HG02870 (cell line): ENCODE results near the gene PPP1R16B.
"Not testable (repeated sequence)": the region's sequence is repeated elsewhere in the genome, so short reads cannot be mapped to it uniquely, and the experiment has no call there.

Experiments used
- ATAC-seq: cut with Tn5 transposase; IDR thresholded peaks from one replicate; pipeline ENCODE4 v1.9.1; 2021; ENCODE audit warnings: mild to moderate bottlenecking, moderate library complexity; ENCODE audit not compliant: unreplicated experiment

PPP1R16B gene

GRCh38 chr20:38791291-38791690 lies 14.2 kb upstream of the PPP1R16B start:
- ATAC-seq: no peak

- ATAC-seq: no peak
These were observed 13.6 kb upstream of the PPP1R16B start for GRCh38 chr20:38791940-38792339.

GRCh38 chr20:38794057-38794456 lies 11.4 kb upstream of the PPP1R16B start:
- not testable (repeated sequence) for ATAC-seq

DNA sequence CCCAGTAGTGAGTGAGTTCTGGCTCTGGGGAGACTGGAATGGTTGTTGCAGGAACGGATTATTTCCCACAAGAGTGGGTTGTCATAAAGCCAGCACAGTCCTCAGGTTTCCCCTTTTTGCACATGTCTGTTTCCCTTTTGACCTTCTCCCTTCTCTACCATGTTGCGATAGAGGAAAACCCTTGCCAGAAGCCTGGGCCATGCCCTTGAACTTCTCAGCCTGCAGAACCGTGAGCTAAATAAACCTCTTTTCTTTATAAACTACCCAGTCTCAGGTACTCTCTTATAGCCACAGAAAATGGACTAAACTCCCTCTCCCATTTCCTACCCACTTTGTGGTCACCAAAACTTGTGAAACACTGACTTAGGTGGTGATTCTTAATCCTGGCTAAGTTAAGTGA lies 7.2 kb upstream of the PPP1R16B start:
- no peak for ATAC-seq

GRCh38 chr20:38799203-38799602 lies 6.3 kb upstream of the PPP1R16B start:
- no peak for ATAC-seq

DNA sequence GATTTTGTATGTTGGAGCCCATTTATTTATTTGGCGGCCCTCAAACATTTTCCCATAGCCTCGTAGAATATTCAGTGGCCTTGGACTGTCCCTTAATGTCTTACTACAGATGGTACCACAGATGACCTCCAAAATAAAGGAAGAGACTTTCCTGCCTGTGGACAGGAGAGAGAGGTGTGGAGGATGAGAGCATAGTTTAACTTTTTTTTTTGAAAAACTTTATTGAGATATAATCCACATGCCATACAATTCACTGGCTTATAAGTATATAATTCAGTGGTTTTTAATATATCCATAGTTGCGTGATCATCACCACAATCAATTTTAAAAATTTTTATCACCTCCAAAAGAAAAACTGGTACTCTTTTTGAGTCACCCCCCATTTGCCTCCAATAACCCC lies 4.6 kb upstream of the PPP1R16B start:
- ATAC-seq: no peak

DNA sequence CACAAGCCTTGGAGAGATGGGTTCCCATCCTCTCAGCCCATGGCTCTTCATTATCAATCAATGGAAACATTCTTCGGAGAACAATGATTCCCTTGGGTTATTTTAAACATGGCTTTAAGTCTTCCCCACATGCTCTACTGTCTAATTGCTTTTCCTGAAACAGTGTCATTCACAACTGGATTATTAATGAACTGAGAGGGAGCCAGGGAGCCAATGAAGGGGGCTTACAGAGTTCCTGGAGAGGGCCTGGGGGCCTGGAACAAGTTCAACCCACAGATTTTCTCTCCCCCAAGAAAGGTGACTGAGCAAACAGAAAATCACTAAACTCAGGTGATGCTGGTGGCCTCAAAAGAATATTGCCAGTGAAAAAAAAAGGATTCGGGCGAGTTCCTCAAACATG lies 1.3 kb upstream of the PPP1R16B start:
- no peak for ATAC-seq

GRCh38 chr20:38804682-38805501 lies 605 bp upstream of the PPP1R16B start:
- ATAC-seq: peak; percentile 30

DNA sequence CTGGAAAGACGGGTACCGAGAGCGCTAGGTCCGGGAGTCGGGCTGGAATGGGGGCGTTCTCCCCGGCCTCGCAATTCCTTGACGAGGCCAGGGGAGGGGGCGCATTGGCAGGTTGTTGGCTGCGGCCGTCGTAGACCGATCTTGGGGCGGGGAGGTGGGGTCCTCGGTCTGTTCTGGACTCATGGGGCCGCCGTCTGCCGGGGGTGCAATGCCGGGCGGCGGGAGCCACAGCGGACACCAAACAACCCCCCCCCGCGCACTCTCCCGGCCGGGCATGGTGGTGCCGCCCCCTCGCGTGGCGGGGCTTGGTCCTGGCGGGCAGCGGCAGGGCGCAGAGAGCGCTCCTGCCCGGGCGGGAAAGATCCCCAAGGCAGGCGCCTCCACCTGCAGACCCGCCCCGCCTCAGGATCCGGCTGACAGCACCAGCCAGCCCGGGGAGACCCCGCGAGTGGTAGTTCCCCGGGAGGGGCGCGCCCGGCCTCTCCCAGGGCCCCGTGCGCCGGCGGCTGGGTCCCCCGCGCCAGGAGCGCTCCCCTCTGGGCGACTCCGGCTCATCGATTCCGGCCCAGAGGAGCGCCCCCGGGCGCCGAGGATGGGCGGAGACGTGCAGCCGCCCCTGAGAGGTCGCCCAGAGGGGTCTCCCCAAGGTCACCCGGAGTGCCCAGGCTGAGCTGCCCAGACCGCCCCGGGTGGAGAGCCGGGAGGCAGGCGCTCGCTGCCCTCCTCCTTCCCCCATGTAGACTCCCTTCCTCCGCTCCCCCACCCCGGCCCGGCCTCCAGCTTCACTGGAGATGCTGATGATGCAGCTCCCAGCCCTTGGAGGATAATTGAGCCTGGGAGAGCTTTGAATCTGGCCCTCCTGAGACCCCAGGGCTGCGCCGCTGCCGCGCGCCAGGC lies 709 bp downstream of the PPP1R16B start:
- no peak for ATAC-seq

DNA sequence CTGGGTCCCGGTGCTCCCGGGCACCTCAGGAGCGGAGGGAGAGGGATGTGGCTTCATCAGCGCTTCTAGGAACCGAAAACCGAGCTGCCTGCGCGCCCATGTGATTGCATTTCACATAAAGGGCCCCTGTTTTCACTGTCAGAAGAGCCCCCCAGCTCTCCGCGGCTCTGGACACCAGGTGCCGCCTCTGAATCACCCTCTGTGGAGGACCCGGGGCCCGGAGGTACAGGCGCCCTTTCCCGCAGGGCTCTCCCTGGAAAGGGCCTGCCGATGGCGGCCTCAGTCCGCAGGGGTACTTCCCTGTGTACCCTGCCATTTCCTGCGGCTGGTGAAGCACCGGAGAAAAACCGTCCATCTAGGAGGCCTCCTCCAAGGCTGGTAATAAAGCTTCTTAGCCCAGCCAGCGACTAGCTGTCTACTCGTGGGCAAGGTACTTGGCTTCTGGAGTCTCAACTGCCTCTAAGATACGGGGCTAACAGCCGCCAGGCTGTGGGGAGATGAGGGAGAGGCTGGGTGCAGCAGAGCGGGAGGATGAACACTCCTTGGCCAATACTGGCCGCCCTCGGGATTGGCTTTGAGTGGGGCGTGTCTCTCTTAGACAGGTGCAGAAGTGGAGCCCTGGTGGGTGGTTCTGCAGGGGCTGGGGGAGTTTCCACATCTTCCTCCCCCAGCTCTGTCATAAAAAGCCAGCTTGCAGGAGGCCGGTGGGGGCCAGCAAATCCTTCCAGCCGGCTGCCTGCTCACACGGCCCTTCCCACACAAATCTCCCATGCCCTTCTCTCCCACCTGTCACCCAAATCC lies 1.6 kb downstream of the PPP1R16B start:
- peak; percentile 24 for ATAC-seq

DNA sequence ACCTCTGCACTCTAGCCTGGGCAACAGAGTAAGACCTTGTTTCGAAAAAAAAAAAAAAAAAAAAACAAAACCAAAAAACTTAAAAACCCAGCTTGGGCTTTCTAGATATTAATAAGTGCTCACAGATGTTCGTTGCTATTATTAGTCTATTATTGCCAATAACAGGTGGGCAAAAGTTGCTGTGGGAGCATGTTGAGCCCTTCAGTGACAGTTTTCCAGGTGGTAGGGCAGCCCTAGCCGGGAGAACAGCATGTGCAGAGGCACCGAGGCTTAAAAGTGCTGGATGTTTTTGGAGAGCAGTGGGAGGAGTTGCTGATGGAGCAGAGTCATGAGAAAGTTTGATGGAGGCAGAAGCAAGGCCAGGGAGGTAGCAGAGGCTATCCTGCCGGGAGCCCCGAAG lies 4.4 kb downstream of the PPP1R16B start:
- no peak for ATAC-seq

- no peak for ATAC-seq
These were observed 5.6 kb downstream of the PPP1R16B start for GRCh38 chr20:38810926-38811630.

DNA sequence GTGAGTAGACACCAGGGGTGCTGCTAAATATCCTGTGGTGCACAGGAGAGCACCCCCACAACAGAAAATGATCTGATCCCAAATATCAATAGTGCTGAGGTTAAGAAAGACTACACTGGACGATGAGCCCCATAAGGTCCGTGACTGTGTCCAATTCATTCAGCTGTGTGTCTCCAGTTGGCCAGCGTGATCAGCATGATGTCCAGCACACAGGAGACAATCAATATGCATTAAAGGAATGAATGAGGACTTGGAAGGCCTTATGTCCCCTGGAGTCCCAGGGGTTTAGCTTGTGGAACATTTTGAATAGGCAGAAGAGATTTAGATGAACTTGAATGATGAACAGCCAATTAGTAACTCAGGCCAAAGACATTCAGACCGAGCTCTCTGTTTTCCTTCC lies 6.3 kb downstream of the PPP1R16B start:
- ATAC-seq: no peak

DNA sequence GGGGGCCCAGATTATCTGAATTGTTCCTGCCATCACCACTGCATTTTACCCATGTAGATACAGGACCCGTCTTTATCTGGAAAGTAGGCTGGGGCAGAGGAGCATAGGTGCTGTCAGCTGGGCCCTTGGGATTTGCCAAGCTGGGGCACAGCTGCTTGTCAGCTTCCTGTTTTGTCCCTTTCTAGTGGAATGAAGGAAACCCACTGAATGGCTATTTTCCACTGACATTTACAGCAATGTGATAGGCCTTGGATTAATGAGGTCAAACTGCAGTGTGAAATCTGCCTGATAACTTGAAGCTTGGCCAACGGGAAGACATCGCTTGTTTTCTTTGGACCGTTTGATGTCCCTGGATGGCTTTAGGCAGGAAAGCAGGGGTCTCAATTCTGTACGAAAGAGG lies 6.7 kb downstream of the PPP1R16B start:
- ATAC-seq: no peak

DNA sequence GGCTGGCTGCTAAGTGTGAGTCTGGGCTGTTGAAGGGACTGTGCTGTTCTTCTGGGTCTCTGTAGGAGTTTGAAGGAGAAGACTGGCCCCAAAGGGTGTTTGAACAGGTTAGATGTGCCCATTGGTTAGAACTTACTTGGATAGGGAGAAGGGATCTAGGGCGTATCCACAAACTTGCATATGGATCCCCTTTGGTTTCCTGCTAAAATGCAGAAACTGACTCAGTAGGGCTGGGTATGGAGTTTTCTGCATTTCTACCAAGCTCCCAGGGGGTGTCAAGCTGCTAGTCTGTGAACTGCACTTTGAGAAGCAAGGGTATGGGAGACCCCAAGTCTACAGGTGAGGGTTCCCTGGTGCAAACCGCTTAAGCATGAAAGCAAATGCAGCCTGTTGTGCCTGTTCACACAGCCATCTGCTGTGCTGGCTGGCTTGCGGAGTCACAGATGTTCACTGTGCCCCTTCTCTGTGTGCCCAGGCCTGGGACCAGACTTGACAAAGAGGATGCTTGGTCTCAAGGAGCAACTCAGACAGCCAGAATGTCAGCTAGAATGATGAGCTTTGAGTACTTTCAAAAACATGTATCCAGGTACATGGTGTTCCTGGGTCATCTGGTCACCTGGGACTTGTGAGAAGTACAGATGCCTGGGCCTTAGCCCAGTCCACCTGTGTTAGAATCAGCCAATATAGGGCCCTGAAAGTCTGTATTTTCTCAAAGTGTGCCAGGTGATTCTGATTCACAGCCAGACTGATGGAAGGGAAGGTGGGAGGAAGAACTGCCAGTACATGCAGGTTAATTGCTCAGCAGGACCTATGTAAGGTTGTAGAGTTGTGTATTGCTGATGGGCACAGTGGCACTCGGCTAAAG lies 7.4 kb downstream of the PPP1R16B start:
- ATAC-seq: no peak

GRCh38 chr20:38813574-38813962 lies 8.1 kb downstream of the PPP1R16B start:
- not testable (repeated sequence) for ATAC-seq

GRCh38 chr20:38815446-38815845 lies 9.9 kb downstream of the PPP1R16B start:
- ATAC-seq: no peak

- no peak for ATAC-seq
These were observed 12.9 kb downstream of the PPP1R16B start for GRCh38 chr20:38818113-38819065.

GRCh38 chr20:38825571-38825900 lies 20.0 kb downstream of the PPP1R16B start:
- ATAC-seq: no peak
